Nephron progenitor cell (in vitro differentiated cells): ENCODE measurements around the gene PNMA1.

Experiments used
- DNase-seq: peaks from one replicate; pipeline ENCODE4 v3.0.0; 2021
- H3K27ac Mint-ChIP-seq: 2 replicates; pipeline ENCODE4 v1.8.0; 2021; ENCODE audit warnings: mild to moderate bottlenecking, moderate library complexity, mixed read lengths
- H3K27me3 Mint-ChIP-seq: 2 replicates; pipeline ENCODE4 v1.8.0; 2021; ENCODE audit warnings: mild to moderate bottlenecking, low read depth, mixed read lengths; ENCODE audit not compliant: poor library complexity
- H3K36me3 Mint-ChIP-seq: 2 replicates; pipeline ENCODE4 v1.8.0; 2021; ENCODE audit warnings: low read depth, mixed read lengths
- H3K4me1 Mint-ChIP-seq: 2 replicates; pipeline ENCODE4 v1.8.0; 2021; ENCODE audit warnings: mixed read lengths
- H3K4me3 Mint-ChIP-seq: 2 replicates; pipeline ENCODE4 v1.8.0; 2021; ENCODE audit warnings: mild to moderate bottlenecking, moderate library complexity, mixed read lengths
- H3K9me3 Mint-ChIP-seq: 2 replicates; pipeline ENCODE4 v1.8.0; 2021; ENCODE audit warnings: mild to moderate bottlenecking, moderate library complexity, mixed read lengths
- CTCF ChIP-seq: fragments of 200-600 bp; sonication (generic); IDR thresholded peaks from 2 replicates; pipeline ENCODE4 v1.5.0; 2021; ENCODE audit warnings: antibody characterized with exemption

The PNMA1 gene

GRCh38 chr14:73751157-73751691, 37.0 kb upstream of the PNMA1 start:
- Mint-ChIP-seq H3K4me1 (peaks cover 87% of the 10 kb centered on the region), H3K27me3 (no peaks in the 10 kb centered on the region), H3K9me3 (no peaks in the 10 kb centered on the region), H3K4me3 (no peak overlapping the region), H3K36me3 (peaks cover 5% of the 10 kb centered on the region), H3K27ac (no peak overlapping the region)
- no peak for DNase-seq
- no peak for TF ChIP-seq CTCF

GRCh38 chr14:73750531-73750901, 36.3 kb upstream of the PNMA1 start:
- H3K27me3 Mint-ChIP-seq, result no peaks in the 10 kb centered on the region
- H3K27ac Mint-ChIP-seq, result no peak overlapping the region
- no peak for TF ChIP-seq CTCF
- H3K4me1 Mint-ChIP-seq, result peaks cover 87% of the 10 kb centered on the region
- no peak for DNase-seq
- H3K4me3 Mint-ChIP-seq, result no peak overlapping the region
- no peaks in the 10 kb centered on the region for H3K9me3 Mint-ChIP-seq
- H3K36me3 Mint-ChIP-seq, result peaks cover 5% of the 10 kb centered on the region

GRCh38 chr14:73749706-73750530, 35.7 kb upstream of the PNMA1 start:
- no peak overlapping the region for H3K4me3 Mint-ChIP-seq
- H3K27ac Mint-ChIP-seq, result no peak overlapping the region
- peaks cover 5% of the 10 kb centered on the region for H3K36me3 Mint-ChIP-seq

GRCh38 chr14:73748858-73749357, 34.7 kb upstream of the PNMA1 start:
- Mint-ChIP-seq H3K4me1 (peaks cover 87% of the 10 kb centered on the region), H3K27me3 (no peaks in the 10 kb centered on the region), H3K4me3 (no peak overlapping the region), H3K27ac (no peak overlapping the region), H3K9me3 (no peaks in the 10 kb centered on the region), H3K36me3 (peaks cover 5% of the 10 kb centered on the region)
- no peak for TF ChIP-seq CTCF
- no peak for DNase-seq

More at GRCh38 chr14:73749706-73750530, 35.7 kb upstream of the PNMA1 start:
- Mint-ChIP-seq H3K9me3 (no peaks in the 10 kb centered on the region), H3K27me3 (no peaks in the 10 kb centered on the region), H3K4me1 (peaks cover 87% of the 10 kb centered on the region)
- DNase-seq, result no peak
- TF ChIP-seq CTCF, result no peak

- Mint-ChIP-seq H3K27me3 (no peaks in the 10 kb centered on the region), H3K27ac (no peak overlapping the region), H3K4me3 (no peak overlapping the region), H3K9me3 (no peaks in the 10 kb centered on the region), H3K36me3 (peaks cover 5% of the 10 kb centered on the region), H3K4me1 (peaks cover 87% of the 10 kb centered on the region)
- no peak for TF ChIP-seq CTCF
- no peak for DNase-seq
Measured at GRCh38 chr14:73747379-73748211, 33.4 kb upstream of the PNMA1 start.
